Posterior cingulate gyrus (tissue), 11 donors: ENCODE data around the gene EMP1.

Experiments used
- DNase-seq, 10 donors: peaks; one replicate each; pipeline versions ENCODE4 v3.0.0 to v3.0.0-alpha.2; 2020 to 2021; ENCODE audit warnings: mixed read lengths in 3 of 10
- intact Hi-C: fragments of 100-400 bp; cut with DNase I; formaldehyde crosslinking; loops from one replicate; pipeline ENCODE4 v1.15.1; 2023

EMP1 gene

DNA sequence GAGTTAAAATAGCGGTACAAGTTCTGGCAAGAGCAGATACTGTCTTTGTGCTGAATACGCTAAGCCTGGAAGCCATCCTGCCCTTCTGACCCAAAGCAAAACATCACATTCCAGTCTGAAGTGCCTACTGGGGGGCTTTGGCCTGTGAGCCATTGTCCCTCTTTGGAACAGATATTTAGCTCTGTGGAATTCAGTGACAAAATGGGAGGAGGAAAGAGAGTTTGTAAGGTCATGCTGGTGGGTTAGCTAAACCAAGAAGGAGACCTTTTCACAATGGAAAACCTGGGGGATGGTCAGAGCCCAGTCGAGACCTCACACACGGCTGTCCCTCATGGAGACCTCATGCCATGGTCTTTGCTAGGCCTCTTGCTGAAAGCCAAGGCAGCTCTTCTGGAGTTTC, 18.5 kb downstream of the EMP1 start:
- no peak for DNase-seq
- intact Hi-C loops, result no loop called here

GRCh38 chr12:13218641-13219040, 22.1 kb downstream of the EMP1 start:
- intact Hi-C loops, result no loop called here
- no peak for DNase-seq

- intact Hi-C loops, result no loop called here
Measured at GRCh38 chr12:13219320-13219719, 22.8 kb downstream of the EMP1 start.

GRCh38 chr12:13220838-13221237, 24.3 kb downstream of the EMP1 start:
- DNase-seq, result no peak
- intact Hi-C loops, result no loop called here

More at GRCh38 chr12:13219320-13219719, 22.8 kb downstream of the EMP1 start:
- DNase-seq, result no peak

- DNase-seq, result no peak
Measured at GRCh38 chr12:13222076-13222475, 25.6 kb downstream of the EMP1 start.

DNA sequence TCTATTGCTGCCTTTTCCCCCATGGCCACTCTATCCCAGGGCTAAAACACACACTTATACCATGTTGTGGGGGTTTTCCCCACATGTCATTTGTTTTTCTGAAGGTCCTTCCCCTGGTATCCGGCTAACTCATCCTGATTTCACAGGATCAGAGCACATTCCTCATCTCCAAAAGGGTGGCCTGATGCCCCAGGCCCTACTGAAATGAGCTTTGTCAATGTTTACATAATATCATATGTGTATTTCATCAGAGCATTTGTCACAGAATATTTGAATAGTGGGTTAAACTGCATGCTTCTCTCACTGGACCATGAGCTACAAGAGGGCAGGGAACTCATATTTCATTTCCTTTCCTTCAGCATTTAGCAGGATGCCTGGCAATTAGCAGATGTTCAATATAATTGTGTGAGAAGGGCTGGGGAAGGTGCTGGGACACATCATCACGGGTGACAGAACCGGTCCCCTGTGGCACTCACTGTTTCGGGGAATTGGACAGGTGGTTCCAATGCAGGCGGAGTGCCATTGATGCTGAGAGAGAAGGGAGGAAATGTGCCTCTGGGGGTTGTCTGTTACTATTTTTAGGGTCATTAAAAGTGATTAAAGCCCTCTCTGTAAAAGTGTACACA, 26.8 kb downstream of the EMP1 start:
- no peak for DNase-seq
- intact Hi-C loops, result no loop called here

More at GRCh38 chr12:13222076-13222475, 25.6 kb downstream of the EMP1 start:
- intact Hi-C loops, result no loop called here

DNA sequence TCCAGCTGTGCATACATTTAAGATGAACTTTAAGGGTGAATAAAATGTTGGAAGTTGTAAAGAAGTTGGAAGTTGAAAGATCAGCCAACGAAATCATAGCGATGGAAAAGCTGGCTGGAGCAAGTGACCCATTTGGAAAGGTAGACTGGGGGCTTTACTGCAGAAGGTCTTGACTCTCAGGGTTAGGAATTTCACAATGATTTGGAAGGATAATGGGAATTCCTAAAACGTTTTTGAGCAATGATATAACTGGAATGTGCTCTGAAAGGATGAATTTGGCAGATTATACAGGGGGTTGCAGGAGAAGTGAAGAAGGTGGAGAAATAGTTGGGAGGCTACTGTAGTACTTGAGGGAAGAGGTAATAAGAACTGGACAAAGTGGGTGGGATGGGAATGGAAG, 27.4 kb downstream of the EMP1 start:
- intact Hi-C loops, result no loop called here
- DNase-seq, result no peak

GRCh38 chr12:13227191-13227590, 30.7 kb downstream of the EMP1 start:
- intact Hi-C loops, result no loop called here
- no peak for DNase-seq

DNA sequence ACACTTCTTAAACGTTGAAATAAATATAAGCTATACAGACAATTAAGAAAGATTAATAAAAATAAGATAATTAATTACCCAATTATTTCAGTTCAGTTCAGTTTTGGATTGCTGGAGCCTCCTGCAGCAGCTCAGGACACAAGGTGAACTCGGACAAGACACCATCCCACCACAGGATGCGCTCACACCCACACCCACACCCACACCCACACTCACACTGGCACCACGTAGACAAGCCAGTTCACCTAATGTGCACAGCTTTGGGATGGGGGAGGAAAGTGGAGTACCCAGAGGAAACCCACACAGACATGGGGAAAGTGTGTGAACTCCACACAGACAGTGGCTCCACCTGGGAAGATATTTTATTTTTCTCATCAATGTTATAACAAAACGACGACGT, 32.1 kb downstream of the EMP1 start:
- intact Hi-C loops, result no loop called here

DNA sequence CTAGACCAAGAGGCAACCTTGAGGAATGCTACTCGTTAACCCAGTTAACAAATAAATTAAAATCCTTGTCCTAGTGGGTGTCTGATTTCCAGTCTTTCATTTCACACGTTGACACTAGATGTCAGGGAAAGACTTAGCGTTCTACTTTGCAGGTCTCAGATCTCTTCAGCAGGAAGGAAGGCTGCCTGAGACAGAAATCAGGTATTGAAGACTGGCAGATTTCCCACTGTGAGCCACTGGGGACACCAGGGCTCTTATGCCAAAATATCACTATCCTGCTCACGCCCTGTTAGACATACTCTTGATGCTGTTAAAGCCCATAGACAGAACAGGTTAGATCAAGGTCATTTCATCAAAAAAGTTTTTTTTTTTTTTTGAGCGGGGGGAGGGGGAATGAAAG, 33.0 kb downstream of the EMP1 start:
- intact Hi-C loops, result no loop called here
- no peak for DNase-seq

More for the DNA sequence above, 32.1 kb downstream of the EMP1 start:
- DNase-seq, result no peak

GRCh38 chr12:13230500-13230899, 34.0 kb downstream of the EMP1 start:
- no peak for DNase-seq
- intact Hi-C loops, result no loop called here

DNA sequence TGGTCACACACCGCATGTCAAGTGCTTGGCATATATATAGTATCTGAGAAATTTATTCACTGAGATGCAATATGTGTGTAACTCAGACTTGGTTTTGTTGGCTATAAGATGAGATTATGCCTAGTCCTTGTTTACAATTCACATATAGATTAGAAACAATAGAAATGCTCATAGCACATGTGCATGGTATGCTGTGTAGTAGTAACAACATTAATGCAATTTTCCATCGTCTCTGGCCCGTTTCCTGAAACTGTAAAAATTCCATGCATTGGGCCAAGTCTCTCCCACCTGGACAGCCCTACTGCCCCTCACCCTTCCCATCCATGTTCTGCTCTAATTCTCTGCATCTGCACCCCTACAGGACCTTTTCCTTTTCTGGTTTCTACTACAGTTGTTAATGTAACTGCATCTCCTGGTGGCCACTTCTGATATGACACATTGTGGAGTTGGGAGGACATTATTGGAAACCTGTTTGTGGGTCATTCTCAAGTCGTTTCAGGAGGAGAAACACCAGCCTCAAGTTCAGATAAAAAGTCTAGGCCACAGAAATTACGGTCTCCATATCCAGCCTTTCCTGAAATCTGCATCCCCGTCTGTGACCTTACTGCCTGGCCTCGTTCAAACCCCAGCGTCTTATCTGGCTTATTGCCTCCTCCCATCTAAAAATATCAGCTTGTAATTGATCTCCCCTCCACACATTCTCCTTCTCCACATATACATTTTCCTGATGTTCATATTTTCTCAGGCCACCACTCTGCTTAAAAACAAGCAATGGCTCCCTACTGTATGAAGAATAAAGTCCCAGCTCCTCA, 37.5 kb downstream of the EMP1 start:
- no peak for DNase-seq
- intact Hi-C loops, result no loop called here

- intact Hi-C loops, result no loop called here
- no peak for DNase-seq
Measured at GRCh38 chr12:13238204-13238603, 41.7 kb downstream of the EMP1 start.

- intact Hi-C loops, result no loop called here
- DNase-seq, result no peak
Measured at GRCh38 chr12:13241833-13242488, 45.4 kb downstream of the EMP1 start.

- intact Hi-C loops, result no loop called here
- DNase-seq, result no peak
Measured at GRCh38 chr12:13242936-13243335, 46.4 kb downstream of the EMP1 start.

DNA sequence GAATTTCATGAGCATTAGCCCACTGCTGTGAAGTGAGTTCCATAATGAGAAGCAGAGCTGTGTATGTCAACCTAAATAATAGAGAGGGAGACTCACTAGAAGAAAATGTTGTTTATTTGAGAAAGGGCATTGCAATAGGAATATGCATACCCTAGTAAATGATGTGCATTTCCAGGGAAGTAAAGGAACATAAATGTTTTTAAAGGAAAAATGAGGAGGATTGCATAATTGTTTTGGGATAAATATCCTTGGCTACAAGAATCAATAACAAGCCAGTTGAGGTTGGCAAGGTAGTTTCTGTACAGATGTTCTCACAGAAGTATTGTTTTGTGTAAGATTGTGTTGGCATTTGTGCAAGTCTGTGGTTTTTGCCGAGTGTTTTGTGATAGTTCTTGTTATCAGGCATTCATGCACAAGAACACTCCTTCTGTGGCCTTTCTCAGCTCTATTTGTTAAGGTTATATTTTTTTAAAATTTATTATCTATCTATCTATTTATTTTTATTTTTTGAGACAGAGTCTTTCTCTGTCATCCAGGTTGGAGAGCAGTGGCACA, 47.1 kb downstream of the EMP1 start:
- DNase-seq, result no peak
- intact Hi-C loops, result no loop called here

DNA sequence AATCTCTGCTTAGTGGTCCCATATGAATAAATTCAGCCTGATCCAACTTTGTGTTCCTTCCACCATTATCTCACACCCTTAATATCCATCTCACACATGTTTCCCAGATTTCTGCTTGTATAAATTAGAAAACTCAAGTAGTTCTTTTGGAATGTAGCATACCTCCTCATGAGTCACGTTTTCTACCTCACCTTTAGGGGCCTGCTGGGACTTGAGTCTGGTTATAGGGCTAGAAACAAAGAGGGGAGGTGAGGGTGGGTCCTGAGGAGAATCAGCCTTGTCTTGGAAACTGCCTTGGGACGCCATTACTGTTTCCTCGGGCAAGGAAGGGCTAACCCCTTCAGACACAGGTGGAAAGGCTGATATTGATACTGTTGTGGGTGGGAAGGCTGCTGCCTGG, 51.1 kb downstream of the EMP1 start:
- no peak for DNase-seq
- intact Hi-C loops, result no loop called here

DNA sequence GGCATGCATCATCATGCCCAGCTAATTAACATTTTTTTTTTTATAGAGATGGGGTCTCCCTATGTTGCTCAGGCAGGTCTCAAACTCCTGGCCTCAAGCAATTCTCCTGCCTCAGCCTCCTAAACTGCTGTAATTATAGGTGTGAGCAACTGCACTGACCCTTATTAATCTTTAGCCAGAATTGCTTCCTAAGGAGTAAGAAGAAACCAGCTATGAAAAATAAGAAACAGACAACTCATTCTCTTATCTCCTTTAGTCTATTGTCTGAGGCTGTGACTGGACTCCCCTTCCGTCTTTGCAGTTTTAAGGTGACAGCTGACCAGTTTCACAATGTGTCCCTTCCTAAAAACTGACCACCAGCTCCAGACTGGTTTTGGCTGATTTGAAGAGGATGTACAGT, 52.4 kb downstream of the EMP1 start:
- intact Hi-C loops, result no loop called here
- no peak for DNase-seq

DNA sequence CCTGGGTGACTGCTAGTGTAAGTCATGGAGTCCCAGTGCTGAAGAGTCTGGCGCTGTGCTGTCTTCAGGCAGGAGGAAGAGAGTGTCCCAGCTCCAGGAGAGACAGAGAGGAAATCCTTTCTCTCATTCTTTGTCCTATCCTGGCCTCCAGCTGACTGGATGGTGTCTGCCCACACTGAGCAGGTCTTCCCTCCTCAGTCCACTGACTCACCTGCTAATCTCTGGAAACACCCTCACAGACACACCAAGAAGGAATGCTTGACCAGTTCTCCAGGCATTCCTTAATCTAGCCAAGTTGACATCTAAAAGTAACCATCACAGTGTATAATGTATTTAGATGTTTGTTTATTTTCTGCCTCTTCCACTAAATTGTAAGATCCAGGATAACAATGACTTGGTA, 53.9 kb downstream of the EMP1 start:
- intact Hi-C loops, result no loop called here
- no peak for DNase-seq

DNA sequence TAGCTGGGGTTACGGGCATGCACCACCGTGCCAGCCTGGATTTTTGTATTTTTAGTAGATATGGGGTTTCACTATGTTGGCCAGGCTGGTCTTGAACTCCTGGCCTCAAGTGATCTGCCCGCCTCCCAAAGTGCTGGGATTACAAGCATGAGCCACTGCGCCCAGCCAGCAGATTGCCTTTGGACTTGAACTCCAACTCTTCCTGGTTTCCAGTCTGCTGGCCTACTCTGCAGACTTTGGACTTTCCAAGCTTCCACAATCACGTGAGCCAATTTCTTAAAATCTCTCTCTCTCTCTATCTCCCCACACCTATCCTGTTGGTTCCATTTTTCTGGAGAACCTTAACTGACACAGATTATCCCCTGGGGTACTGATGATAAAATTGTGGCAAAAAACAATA, 55.0 kb downstream of the EMP1 start:
- no peak for DNase-seq
- intact Hi-C loops, result no loop called here

- intact Hi-C loops, result no loop called here
- DNase-seq, result no peak
Measured at GRCh38 chr12:13252024-13252423, 55.5 kb downstream of the EMP1 start.
